GM18511 (cell line): ENCODE measurements around the gene PADI4.

Source experiments
- ATAC-seq: cut with Tn5 transposase; IDR thresholded peaks from one replicate; pipeline ENCODE4 v1.9.1; 2021; ENCODE audit warnings: mild to moderate bottlenecking, moderate library complexity; ENCODE audit not compliant: unreplicated experiment

The PADI4 gene

GRCh38 chr1:17282836-17283235, 25.2 kb upstream of the PADI4 start:
- no peak for ATAC-seq

DNA sequence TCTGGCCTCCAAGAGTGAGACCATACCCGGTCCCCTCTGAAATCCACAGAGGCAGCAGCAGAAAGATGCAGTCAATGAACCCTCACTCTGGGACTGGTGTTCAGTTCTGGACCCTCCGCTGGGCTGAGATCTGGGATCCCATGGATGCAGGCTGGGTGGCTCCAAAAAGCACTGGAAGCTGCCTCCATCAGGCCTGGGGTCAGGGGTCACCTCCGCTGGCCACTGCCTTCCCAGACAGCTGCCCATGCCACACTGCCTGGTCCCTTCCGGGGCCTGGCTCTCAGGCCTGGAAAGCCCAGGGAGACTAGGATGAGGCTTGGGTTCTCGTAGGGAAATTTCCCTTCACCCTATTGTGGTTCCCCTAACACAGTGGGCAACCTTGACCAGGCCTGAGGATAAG, 21.4 kb upstream of the PADI4 start:
- no peak for ATAC-seq

DNA sequence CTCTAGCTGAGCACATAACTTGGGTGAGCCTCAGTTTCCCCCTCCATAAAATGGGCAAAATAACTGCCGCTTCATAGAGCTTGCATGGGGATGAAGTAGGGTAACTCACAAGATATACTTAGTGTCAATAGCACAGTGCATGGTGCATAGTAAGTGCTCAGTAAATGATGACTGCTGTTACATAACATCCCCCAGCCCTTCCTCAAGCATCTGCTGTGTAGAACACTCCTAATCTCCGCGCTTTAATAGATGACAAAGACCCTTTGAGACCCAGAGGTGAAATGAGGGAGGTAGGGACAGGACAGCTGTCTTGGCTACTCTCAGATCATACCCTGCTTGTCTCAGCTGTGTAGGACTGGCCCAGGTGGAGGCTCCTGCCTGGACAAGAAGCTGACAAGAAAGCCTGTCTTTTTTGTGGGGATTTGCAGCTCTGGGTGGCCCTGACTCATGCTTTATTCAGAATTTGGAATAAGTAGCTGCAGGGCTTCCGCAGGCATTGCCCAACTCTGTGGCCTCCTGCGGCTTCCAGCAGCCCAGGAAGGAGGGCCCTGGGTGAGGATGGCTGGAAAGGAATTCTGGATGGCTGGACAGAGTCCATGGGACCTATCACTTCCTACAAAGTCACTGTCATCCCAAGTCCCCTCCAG, 20.7 kb upstream of the PADI4 start:
- no peak for ATAC-seq

- ATAC-seq, result no peak
Measured at GRCh38 chr1:17289721-17290120, 18.3 kb upstream of the PADI4 start.

DNA sequence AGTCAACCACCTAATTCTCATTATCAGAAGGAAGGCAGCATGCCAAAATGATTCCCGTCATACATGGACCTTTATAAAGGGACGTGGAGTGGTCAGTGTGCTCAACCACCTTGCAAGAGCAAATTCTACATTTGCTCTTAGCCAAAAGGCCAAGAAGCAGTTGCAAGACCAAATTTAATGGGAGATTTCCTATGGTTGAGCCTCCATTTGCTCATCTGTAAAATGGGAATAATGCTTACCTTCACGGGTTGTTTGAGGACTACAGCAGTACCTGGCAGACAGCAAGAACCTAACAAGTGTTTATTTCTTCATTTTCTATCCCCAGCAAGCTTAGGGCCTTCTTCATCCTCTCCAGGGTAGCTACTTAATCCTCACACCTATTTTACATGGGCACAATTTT, 17.4 kb upstream of the PADI4 start:
- ATAC-seq, result no peak

GRCh38 chr1:17292299-17293160, 15.5 kb upstream of the PADI4 start:
- no peak for ATAC-seq

GRCh38 chr1:17293681-17294425, 14.1 kb upstream of the PADI4 start:
- ATAC-seq, result no peak

DNA sequence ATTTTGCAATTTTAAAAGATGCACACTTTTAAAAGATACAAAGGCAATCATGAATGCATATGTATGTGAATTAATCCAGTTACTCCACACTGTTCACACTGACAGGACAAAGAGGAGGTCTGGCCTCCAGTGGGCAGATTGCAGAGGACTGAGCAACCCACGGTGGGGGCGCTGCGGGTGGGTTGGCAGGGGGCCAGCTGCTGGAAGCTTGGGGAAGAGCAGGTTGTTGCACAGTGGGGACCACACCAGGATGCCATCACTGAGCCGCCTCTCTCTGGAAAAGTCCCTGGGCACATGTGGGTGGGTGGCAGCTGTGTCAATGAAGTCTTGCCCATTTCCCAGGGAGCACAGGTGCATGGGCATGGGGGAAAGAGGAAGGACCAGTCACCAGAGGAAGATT, 12.7 kb upstream of the PADI4 start:
- no peak for ATAC-seq

- ATAC-seq, result no peak
Measured at GRCh38 chr1:17296086-17296485, 11.9 kb upstream of the PADI4 start.

- ATAC-seq, result no peak
Measured at GRCh38 chr1:17297991-17298390, 10.0 kb upstream of the PADI4 start.

DNA sequence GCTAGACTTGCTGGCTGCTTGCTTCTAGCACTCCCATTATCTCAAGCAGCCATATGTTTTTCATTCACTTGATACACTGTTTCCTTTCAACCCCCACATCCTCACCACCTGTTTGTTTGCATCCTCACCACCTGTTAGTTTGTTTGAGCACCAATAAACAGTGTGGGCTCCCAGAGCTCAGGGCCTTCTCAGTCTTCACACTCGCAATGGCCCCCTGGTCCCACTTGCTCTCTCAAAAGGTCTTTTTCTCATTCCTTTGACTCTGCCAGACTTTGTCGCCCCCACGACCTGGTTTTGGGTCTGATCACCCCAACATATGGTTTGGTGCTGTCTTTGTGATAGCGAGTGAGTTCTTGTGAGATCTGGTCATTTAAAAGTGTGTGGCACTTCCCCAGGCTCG, 6.2 kb upstream of the PADI4 start:
- ATAC-seq, result no peak

- ATAC-seq, result no peak
Measured at GRCh38 chr1:17304151-17304825, 3.7 kb upstream of the PADI4 start.

- no peak for ATAC-seq
Measured at GRCh38 chr1:17304826-17305175, 3.2 kb upstream of the PADI4 start.

GRCh38 chr1:17305576-17306095, 2.4 kb upstream of the PADI4 start:
- no peak for ATAC-seq

DNA sequence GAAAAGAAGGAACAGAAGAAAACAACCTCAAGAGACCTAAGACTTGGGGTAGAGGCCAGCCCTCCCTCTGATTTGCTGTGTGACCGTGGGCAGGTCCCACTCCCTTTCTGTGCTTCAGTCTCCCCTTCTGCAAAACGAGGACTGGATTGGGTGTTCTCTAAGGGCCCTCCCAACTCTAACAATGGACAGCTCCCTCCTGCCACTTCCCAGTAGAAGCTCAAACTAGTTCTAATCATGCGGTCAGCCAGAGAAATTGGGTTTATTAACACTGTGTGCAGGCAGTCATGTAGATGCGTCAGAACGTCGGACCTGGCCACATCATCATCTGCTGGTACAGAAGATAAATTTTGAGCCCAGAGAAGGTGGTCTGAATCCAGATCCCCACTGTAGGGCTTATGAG, 1.6 kb upstream of the PADI4 start:
- no peak for ATAC-seq

DNA sequence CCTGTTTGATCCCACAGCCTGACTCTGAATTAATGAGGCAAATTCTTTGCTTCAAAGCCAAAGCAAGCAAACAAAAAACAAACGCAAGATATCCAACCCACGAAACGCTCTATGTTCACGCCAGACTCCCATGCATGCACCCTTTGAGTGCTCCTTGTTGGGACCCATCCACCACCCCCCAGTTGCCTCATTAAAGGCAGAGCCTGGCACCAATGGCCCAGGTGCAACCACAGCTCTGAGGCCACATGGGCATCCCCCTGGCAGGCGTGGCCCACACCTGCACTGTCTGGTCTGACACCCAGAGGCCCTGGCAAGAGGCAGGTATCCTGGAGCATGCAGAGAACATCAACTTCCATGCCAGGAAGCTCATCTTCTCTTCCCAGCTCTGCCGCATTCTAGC, 1.1 kb upstream of the PADI4 start:
- ATAC-seq, result no peak

DNA sequence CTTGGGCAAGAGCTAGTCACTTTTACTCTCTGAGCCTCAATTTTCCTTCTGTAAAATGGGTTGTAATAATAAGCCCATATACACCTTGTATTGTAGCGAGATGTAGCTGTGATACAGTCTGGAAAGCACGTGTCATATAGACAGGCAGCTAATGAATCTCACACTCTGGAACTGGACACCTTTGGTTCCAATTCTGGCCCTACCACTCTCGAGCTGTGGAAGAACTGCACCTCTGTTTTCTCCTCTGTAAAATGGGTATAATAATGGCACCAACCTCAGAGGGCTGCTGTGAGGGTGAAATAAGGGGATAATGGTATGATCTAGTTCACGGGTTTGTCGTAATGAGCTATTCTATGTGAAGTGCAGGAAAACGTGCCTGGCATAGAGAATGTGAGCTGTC, 668 bp upstream of the PADI4 start:
- no peak for ATAC-seq

DNA sequence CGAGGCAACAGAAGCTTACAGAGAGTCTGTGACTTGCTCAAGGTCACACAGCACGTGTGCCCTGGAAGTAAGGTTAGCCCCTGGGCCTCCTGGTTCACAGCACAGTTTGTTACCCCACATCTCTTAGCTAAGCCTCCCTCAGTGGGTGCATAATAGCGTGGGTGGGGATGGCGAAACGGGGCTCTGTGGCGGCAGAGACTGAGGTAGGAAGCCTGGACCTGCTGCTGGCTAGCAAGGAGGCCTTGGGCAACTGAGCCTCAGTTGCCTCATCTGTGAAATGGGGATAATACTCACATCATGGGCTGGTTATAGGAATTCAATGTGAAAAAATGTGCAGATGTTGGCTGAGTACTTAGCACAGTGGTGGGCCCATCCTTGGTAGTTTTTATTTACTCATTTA, 596 bp downstream of the PADI4 start:
- no peak for ATAC-seq

DNA sequence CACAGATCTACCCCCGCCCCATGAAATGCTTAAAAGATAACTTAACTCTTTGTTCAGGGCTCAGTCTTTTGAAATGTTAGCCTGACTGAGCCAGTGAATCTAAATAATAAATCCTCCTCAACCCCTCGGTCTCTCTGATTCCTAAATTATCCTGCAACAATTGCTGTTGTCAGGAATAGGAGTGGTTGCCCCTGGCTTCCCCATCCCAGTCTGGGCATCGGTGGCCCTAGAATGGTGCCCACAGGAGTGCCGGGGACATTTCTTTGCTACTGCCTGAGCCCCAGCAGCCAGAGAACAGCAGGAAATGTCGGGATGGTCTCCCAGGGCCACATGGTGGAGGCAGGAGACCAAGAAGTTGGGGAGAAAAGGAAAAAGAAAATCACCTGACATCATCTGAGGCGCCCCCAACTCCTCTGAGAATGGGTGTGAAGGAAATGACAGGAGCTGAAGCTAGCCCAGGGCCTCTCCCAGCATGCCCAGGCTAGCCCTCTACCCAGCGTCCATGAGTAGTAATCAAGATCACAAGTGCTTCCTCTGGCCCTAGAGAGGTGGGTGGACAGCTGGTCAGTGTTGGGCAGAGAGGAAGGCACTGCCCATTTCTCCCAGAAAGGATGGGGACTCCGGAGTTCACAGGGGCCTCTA, 1.6 kb downstream of the PADI4 start:
- no peak for ATAC-seq

- ATAC-seq, result no peak
Measured at GRCh38 chr1:17310068-17310640, 2.2 kb downstream of the PADI4 start.
